Activated CD4-positive, alpha-beta T cell treated with anti-CD3 and anti-CD28 coated beads for 24 hours (primary cell): ENCODE data around the gene CIRBP.

Experiments
- DNase-seq, 2 donors: peaks; one replicate each; pipeline ENCODE4 v3.0.0-alpha.2; 2020; ENCODE audit warnings: low read depth in 2 of 2

CIRBP gene

DNA sequence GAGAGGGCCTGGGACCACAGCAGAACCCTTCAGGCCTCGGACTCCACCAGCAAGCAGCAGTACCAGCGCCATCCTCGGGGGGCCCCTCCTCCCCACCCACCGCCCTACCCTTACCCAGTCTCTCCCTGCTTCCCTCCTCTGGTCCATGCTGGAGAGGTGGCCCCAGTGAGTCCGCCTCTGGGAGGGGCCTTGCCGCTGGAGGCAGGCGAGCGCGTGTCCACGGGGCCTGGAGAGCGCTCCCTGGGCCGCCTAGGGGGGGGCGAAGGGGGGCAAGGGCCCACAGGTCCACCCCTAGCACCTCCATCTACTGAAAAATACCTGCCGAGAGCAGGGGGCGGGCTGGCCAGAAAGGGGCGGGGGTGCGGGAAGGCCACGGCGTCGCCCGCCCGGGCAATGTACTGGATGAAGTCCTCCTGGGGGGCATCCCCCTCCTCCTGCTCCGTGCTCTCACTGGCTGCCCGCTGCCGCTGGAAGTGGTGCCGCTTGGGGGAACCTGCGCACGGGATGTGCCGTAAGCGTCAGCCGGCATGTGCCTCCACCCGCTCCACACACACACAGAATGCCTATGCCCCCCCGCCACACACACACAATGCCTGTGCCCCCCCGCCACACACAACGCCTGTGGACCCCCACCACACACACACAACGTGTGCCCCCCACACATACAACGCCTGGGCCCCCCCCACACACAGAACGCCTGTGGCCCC, 38.2 kb upstream of the CIRBP start:
- no peak for DNase-seq

DNA sequence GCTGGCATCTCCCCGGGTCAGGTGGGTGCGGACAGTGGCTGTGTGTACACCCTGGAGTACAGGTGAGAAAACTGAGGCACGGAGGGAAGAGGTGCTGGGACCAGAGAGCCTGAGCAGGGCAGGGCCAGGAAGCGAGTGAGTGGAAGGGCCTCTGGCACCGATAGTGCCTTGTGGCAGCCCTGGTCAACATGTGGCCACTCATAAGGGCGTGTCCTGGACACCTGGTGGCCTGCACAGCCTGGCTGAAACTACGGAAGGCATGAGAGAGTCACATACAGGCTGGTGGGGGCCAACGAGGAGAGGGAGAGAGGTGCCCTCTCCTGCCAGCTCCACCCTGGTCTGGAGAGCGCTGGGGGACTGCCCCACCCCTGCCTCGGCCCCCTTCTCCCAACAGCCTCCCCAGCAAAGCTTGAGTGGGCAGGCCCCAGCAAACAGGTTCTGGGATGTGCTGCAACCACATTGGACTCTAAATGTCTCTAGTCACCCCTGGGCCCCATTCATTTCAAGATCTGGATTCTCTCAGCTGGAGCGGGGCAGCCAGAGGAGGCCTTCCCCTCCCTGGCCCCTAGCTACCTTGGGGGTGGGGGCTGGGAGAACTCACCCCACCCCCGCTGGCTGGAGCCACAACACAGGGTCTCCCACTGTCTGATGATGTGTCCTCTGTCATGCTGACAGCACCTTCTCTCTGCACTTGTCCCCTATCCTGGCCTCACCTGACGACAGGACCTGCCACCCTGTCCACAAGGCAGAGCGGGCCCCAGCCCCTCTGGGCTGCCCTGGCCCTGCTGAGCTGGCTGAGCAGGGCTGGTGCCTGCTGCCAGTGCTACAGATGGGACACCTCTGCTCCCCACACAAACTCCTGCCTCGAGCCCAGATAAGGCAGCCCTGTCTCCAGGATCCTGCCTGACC, 37.1 kb upstream of the CIRBP start:
- DNase-seq, result no peak

DNA sequence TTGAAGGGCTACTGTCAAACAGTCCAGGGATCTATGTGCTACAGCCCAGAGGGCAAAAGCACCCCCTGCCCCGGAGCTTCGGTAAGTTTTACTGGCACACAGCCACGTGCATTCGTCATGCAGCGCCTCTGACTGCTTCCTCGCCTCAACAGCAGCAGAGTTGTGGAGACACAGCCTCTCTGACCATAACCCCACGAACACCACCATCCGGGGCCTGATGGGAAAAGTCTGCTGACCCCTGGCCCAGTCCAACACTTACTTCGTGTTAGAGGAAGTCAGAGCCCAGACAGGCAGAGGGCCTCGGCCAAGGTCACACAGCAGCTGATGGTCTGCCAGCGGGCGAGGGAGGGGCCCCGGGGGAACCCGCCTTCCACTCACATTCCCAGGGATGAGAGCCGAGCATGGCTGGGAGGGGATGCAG, 36.5 kb upstream of the CIRBP start:
- no peak for DNase-seq

DNA sequence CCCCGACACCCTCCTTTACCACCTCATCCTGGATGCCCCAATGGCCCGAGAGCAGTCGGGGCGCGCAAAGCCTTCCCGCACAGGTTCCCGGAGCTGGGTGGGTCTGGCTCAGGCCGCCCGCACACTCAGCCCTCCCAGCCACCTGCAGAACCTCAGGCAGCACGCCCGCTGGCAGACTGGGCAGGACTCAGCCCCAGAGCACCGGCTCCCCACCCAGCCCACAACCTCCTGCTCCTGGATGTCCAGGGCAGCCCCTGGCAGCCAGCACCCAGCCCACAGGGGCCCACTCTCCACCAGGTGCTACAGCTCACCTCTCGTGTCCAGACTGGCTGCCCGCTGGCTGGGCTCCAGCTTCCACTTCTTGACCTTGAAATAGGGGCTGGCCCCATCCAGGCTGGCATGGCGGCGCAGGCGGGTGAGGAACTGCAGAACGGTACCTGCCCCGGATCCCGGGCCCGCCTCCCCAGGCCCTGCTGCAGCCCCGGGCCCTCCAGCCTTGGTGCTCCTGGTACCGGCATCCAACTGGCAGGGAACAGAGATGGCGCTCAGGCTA, 35.9 kb upstream of the CIRBP start:
- no peak for DNase-seq

DNA sequence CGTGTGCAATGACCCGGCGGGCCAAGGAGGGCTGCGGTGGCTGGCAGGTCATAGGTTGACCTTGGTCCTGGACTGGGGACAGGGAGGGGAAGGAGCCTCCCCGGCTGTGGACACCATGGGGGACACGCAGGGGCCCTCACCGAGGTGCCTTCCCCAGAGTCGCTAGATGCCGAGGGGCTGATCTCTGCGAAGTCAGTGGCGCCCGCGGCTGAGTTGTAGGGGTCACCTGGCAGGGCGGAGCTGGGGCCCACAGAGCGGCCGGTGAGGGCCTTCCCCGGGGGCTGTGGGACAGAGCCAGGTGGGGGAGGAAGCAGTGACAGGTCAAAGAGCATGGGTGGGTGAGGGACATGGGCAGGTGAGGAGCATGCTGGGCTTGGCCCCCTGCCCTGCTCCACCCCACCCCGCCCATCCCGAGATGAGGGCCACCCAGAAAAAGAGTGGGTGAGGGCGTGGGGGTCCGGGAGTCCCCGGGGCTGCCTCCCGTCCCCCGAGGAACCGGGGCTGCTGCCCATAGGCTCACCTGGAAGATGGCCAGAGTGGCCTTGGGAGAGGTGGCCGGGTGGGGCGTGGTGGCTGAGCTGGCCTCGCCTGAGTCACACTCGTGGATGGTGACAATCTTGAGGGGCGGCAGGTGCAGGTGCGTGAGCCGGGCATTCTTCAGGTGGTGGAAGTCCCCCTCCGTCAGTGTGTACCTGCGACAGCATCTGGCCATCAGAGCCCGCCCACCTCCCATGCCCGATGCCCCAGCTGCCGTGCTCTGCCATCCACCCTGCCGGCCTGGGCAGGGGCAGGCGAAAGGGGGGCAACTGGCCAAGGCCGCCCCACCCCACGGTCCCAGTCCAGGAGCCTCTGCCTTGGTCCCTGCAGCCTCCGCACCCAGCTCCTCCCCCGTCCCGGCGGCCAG, 34.8 kb upstream of the CIRBP start:
- DNase-seq, result no peak

DNA sequence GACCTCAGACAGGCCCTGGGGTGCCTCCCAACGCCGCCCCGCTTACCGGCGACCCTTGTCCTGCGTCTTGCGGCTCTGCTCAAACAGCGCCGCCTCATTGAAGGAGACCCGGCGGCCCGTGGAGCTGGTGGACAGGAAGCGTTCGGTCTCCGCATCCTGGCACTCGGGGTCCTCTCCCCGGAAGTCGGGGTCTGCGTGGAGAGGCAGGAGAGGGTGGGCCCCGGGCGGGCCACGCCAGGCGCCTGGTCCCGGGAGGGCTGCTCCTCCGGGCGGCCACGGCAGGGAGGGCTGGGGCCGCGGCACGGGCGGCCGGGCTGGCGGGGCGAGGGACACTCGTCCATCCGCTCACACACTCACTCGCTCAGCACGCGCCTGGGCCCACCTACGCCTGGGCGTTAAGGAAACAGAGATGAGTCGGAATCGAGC, 34.2 kb upstream of the CIRBP start:
- DNase-seq, result no peak

DNA sequence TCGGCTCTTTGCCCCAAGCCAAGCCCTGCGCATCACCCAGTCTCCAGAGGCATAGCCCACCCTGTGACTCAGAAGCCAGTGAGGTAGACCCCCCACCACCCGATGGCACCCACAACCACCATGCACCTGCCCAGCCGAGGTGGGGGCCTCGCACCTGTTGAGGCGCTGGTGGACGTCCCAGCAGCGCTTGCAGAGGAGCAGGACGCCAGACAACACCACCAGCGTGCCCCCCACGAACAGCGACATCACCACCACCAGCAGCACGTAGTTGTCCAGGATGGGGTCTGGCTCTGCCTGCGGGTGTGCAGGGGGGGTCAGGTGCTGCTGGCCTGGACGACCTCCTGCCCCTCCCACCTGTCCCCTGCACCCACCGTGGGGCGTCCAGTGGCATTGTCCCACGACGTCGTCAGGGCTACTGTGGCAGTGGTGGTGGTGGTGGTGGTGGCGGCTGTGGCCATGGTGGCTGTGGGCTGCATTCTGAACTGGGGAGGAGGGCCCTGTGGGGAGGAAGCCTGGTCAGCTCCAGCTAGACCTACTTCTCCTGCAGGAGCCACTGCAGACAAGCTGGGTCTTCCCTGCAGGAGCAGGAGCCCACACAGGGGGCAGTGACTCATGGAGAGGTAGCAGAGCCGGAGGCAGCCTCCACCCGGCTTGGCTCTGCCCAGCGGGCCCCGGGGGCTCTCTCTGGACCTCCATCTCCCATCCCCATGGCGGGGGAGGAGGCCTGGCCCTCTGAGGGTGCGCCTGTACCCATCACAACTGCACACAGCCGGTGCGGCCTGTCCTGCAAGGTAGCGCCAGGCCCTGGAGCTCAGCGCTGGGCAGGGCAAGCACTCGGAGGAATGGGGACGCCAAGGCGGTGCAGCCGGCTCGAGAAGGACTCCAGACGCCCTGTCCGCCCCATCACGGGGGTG, 33.2 kb upstream of the CIRBP start:
- no peak for DNase-seq

DNA sequence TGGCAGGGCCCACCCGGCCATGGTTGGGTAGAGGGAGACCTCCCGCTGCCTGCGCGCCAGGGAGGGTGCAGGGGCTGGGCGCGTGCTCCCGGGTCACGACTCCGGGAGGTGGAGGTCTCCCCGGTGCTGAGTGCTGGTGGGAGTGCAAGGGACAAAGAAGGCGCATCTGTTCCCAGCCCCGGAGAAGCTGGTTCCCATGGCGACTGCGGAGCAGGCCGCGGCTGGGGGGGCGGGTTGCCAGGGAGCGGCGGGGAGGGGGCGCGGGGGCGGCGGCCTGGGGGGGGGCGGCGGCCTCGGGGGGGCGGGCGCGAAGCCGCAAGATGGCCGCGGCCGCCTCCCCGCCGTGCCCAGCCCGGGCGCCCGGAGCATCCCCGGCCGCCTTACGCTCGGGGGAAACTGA, 32.6 kb upstream of the CIRBP start:
- no peak for DNase-seq

DNA sequence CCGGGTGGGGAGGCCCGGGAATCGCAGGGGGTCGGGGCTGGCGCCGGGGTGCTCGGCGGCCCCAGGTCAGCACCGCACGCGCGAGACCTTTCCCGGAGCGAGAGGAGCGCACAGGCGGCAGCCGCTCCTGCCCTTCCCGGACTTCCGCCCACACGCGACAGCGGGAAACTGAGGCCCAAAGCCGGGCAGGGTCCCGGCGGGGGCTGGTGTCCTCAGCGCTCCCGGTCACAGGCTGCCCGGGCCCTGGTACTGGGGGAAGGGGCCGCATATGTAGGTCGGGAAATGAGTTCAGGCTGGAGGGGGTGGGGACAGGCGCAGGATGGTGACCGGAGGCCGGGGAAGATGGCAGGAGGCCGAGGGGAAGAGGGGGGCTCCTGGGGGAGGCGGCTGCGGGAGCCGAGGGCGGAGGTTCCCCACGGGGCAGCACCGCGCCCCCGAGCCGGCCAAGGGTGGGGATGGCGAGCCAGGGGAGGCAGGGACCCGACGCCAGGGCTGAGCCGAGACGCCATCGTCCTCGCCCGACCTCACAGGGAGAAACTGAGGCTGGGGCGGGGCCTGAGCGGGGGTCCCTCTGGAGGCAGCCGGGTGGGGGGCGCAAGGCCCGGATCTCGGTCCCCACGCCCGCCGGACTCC, 32.0 kb upstream of the CIRBP start:
- DNase-seq, result no peak

DNA sequence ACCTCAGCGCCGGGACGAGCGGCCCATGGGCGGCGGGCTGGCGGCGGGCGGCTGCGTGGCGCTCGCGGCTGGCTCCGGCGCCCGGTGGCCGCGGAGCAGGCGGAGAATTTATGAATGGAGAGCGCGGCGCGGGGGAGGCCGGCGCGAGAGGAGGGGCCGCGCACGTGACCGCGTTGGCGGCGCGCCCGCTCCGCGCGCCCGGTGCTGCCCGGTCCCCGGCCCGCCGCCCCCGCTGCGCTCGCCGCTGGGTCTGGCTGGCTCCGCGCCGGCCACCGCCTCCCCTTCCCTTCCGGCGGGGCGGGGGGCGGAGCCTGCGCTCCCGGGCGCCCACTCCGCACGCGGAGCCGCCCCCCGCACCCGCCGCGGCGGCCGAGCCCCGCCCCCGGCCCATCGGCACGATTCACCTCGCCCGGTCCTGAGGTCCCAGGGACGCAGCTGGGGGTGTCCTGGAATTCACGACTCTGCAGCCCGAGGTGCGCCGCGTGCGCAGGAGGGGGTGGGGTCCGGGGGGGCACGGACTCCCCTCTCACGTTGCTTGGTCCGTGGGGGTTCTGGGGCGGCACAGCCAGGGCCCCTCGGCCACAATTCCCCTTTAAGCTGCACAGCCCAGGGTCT, 31.3 kb upstream of the CIRBP start, which contains the start of gene CBARP:
Gene CBARP (minus strand): TSS at position 252 of the 615 bp plus-strand sequence. CDS start 1,905 bp downstream, outside the sequence.
- DNase-seq, result no peak

DNA sequence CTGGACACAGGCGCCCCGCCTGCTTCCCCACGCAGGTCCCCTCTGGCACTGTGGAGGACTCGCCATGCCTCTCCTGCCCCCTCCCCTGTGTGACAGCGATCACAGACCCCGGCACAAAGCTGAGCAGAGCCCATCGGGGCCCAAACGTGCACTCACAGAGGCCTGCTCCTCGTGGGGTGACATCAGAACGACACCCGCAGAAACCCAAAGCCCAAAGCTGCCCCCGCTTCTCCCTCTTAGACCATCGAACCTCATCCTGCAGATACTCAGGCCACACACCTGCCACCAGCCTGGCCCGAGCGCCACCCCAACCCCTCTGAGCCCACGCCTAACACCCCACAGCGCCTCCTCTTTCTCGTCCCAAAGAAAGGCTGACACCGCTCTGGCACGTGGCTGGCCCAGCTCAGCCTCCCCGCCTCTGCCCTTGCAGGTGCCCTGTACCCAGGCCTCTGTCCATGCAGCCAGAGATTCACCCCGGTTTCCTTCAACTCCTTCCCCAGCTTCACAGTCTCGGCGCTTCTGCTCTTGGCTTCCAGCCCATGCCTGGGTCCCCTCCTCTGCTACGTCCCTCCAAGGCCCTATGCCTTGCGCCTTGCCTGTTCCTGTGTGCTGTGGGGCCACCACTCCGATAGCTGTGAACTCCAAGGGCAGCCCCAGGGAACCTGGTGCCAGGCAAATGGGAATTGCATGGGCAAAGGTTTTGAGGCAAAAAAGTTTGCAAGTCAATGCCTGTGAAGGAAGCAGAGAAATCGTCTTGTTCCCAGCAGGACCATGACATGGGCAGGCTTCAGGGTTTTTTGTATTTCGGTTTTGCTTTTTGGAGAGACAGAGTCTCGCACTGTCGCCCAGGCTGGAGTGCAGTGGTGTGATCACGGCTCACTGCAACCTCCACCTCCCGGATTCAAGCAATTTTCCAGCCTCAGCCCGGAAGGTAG, 30.5 kb upstream of the CIRBP start:
- DNase-seq, result no peak

DNA sequence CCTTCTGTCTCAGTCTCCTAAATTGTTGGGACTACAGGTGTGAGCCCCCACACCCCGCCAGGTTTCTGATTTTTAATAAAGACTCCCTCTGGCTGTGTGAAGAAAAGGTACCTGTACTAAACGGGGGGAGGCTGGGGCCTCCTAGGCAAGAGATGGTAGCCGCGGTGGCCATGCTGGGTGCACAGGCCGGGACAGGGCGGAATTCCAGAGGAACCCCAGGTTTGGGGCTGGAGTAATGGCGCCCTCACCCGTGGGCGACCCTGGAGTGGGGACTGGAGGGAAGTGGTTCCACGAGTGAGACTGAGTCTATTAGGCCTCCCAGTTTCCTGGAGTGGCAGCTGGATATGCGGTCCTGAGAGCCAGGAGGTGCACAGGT, 29.7 kb upstream of the CIRBP start:
- no peak for DNase-seq

DNA sequence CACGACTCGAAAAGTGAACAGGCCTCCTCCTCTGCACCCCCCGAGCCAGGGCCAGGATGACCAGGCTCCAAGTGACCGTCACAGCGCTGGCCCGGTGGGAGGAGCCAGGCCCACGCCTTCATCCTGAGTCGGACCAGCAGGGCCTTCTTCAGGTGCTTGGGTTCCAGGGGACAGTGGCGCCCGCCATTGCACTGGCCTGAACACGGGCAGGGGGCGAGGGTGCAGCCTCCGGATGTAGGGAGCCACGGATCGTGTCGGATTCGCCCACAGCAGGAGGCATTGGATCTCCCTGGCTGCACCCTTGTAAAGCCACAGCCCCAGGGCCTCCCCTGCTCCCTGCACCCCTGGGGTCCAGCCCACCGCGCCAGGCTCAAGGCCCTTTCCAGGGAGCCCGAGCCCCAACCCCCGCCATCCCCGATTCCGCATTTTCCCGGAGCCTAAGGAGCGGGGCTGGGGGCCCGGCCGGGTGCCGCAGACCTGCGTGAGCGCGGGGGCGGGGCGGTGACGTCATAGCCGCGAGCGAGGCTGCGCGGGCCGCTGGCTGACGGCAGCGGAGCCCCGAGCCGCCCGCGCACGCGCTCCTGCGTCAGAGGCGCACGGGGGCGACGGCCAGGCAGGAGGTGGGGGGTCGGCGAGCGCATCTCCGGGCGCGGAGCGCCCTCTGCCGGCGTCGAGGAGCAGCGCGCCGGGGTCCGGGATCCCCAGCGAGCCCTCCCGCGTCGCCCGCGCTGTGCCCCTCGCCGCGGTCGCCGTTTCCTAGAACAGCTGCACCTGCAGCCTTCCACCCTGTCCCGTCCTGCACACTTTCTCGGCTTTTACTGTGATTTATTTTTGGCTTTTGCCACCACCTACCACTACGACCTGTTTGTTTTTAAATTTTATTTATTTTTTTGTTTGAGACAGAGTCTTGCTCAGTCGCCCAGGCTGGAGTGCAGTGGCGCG, 29.1 kb upstream of the CIRBP start:
- DNase-seq, result peak; percentile 90 to 96

DNA sequence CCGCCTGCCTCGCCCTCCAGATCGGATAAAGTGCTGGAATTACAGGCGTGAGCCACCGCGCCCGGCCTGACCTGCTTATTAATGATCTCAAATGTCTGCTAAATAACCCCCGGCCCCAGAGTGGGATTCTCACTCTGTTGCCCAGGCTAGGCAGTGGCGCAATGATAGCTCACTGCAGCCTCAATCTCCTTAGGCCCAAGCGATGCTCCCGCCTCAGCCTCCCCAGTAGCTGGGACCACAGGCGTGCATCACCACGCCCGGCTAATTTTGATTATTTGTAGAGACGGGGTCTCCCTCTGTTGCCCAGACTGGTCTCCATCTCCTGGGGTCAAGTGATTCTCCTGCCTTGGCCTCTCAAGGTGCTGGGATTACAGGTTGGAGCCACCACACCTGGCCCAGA, 28.2 kb upstream of the CIRBP start:
- no peak for DNase-seq

DNA sequence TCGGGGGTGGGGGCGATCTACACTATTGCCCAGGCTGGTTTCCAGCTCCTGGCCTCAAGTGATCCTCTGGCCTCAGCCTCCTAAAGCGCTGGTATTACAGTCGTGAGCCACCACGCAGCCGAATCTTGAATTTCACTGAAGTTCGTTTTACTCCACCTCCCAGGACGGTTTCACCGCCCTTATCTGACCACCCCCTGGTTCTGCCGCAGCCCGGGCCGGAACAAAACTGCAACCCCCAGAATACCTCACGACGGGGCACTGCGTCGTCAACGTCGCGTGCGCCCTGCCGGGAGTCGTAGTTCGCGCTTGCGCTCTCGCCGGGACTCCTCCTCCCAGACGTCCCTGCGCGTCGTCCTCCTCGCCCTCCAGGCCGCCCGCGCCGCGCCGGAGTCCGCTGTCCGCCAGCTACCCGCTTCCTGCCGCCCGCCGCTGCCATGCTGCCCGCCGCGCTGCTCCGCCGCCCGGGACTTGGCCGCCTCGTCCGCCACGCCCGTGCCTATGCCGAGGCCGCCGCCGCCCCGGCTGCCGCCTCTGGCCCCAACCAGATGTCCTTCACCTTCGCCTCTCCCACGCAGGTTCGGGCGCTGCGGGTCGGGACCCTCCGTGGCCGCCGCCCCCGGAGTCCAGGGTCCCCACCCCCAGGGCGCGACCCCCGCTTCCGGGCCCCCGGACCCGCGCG, 27.6 kb upstream of the CIRBP start, which contains the start of gene ATP5F1D:
Gene ATP5F1D (plus strand): TSS at position 335 of the 679 bp plus-strand sequence. CDS start 100 bp downstream, at position 435.
- DNase-seq, result peak; percentile 85 to 94
